Neural cell (in vitro differentiated cells): Measurements from ENCODE around the gene S100A1.
A peak's percentile ranks its signal among the peaks of the same experiment; 100 is the strongest.

Experiments
- CTCF ChIP-seq: fragments of 450-650 bp; IDR thresholded peaks from 2 replicates; pipeline ENCODE4 v1.5.1; 2014; ENCODE audit warnings: antibody characterized with exemption, mild to moderate bottlenecking, moderate library complexity; ENCODE audit not compliant: poor library complexity, severe bottlenecking
- POLR2AphosphoS5 ChIP-seq: IDR thresholded peaks from 2 replicates; pipeline ENCODE4 v1.6.1; 2012

GRCh38 chr1:153658400-153659174 is 30.4 kb downstream of the S100A1 start, which contains the start of gene SNAPIN:
- peak; percentile 54 for TF ChIP-seq CTCF
- TF ChIP-seq POLR2AphosphoS5: peak; percentile 84
